Measurements from ENCODE around the gene TCOF1.

DNA sequence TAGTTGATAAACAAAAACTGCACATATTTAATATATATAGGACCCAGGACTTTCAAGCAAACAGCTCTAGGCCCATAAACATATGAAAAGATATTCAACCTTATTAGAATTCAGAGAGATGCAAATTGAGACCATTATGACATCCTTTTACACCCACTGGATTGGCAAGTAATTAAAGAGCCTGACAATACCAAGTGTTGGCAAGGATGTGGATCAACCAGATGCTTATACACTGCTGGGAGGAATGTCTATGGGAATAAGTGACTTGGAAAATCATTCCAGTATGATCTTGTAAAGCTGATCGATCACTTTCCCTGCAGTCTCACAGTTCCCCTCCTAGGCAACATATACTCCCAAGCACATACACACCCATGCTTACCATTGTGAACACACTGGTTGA, 15.5 kb upstream of the TCOF1 start:
- TF ChIP-seq, protein P1, sequence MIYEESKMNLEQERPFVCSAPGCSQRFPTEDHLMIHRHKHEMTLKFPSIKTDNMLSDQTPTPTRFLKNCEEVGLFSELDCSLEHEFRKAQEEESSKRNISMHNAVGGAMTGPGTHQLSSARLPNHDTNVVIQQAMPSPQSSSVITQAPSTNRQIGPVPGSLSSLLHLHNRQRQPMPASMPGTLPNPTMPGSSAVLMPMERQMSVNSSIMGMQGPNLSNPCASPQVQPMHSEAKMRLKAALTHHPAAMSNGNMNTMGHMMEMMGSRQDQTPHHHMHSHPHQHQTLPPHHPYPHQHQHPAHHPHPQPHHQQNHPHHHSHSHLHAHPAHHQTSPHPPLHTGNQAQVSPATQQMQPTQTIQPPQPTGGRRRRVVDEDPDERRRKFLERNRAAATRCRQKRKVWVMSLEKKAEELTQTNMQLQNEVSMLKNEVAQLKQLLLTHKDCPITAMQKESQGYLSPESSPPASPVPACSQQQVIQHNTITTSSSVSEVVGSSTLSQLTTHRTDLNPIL (CRISPR knock-in tag; IDR thresholded peaks at IDR 0.05; ENCODE audit: low read depth): no peak
- TF ChIP-seq ZFP3 (CRISPR knock-in tag; IDR thresholded peaks at IDR 0.05): no peak
- no peak for TF ChIP-seq RARB (CRISPR knock-in tag; IDR thresholded peaks at IDR 0.05)
- no peak for TF ChIP-seq ZNF70 (CRISPR knock-in tag; IDR thresholded peaks at IDR 0.05)
- TF ChIP-seq TOX (CRISPR knock-in tag; IDR thresholded peaks at IDR 0.05; ENCODE audit: borderline replicate concordance): no peak
- no peak for TF ChIP-seq SNAI2 (CRISPR knock-in tag; IDR thresholded peaks at IDR 0.05)
- TF ChIP-seq ZC3H10 (CRISPR knock-in tag; IDR thresholded peaks at IDR 0.05): no peak
- no peak for TF ChIP-seq ZFP30 (CRISPR knock-in tag; IDR thresholded peaks at IDR 0.05)
- TF ChIP-seq, protein P2, sequence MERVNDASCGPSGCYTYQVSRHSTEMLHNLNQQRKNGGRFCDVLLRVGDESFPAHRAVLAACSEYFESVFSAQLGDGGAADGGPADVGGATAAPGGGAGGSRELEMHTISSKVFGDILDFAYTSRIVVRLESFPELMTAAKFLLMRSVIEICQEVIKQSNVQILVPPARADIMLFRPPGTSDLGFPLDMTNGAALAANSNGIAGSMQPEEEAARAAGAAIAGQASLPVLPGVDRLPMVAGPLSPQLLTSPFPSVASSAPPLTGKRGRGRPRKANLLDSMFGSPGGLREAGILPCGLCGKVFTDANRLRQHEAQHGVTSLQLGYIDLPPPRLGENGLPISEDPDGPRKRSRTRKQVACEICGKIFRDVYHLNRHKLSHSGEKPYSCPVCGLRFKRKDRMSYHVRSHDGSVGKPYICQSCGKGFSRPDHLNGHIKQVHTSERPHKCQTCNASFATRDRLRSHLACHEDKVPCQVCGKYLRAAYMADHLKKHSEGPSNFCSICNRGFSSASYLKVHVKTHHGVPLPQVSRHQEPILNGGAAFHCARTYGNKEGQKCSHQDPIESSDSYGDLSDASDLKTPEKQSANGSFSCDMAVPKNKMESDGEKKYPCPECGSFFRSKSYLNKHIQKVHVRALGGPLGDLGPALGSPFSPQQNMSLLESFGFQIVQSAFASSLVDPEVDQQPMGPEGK (CRISPR knock-in tag; IDR thresholded peaks at IDR 0.05; ENCODE audit: borderline replicate concordance): no peak
- TF ChIP-seq ARNTL (CRISPR knock-in tag; IDR thresholded peaks at IDR 0.05; ENCODE audit: borderline replicate concordance, low read depth): no peak
- TF ChIP-seq GLIS3 (CRISPR knock-in tag; IDR thresholded peaks at IDR 0.05): no peak
- TF ChIP-seq, protein P3, sequence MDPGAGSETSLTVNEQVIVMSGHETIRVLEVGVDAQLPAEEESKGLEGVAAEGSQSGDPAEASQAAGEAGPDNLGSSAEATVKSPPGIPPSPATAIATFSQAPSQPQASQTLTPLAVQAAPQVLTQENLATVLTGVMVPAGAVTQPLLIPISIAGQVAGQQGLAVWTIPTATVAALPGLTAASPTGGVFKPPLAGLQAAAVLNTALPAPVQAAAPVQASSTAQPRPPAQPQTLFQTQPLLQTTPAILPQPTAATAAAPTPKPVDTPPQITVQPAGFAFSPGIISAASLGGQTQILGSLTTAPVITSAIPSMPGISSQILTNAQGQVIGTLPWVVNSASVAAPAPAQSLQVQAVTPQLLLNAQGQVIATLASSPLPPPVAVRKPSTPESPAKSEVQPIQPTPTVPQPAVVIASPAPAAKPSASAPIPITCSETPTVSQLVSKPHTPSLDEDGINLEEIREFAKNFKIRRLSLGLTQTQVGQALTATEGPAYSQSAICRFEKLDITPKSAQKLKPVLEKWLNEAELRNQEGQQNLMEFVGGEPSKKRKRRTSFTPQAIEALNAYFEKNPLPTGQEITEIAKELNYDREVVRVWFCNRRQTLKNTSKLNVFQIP (CRISPR knock-in tag; IDR thresholded peaks at IDR 0.05; ENCODE audit: borderline replicate concordance, low read depth): no peak
- no peak for TF ChIP-seq PPARA (CRISPR knock-in tag; IDR thresholded peaks at IDR 0.05; ENCODE audit: borderline replicate concordance)
- TF ChIP-seq ZNF8 (CRISPR knock-in tag; IDR thresholded peaks at IDR 0.05): no peak
